Liver (tissue), 9 donors: ENCODE data around the gene CRABP2. TPM values are rescaled to one million over a fixed set of nuclear protein-coding genes. Genes with fewer than 3 reads are reported as not detected.

ENCODE experiments used
- DNase-seq: peaks from one replicate; pipeline ENCODE4 v3.0.0-alpha.2; 2017; ENCODE audit warnings: low spot score
- H3K27ac ChIP-seq, 2 donors: one replicate each; pipeline ENCODE4 v1.7.0; 2013; ENCODE audit warnings: inconsistent platforms in 2 of 2, low read length in 2 of 2, control low read depth in 1 of 2, low read depth in 1 of 2, mild to moderate bottlenecking in 1 of 2
- H3K27me3 ChIP-seq, 4 donors: one replicate each; pipeline versions ENCODE4 v1.6.1 to v1.7.0; 2013; ENCODE audit warnings: low read length in 3 of 4, inconsistent platforms in 1 of 4, mild to moderate bottlenecking in 1 of 4, moderate library complexity in 1 of 4; ENCODE audit not compliant: control insufficient read depth in 4 of 4, insufficient read depth in 4 of 4
- H3K36me3 ChIP-seq, 4 donors: one replicate each; pipeline versions ENCODE4 v1.6.1 to v1.7.0; 2013; ENCODE audit warnings: low read length in 3 of 4, mild to moderate bottlenecking in 3 of 4, low read depth in 1 of 4, moderate library complexity in 1 of 4; ENCODE audit not compliant: control insufficient read depth in 4 of 4, insufficient read depth in 3 of 4
- H3K4me1 ChIP-seq, 4 donors: one replicate each; pipeline versions ENCODE4 v1.6.1 to v1.7.0; 2013; ENCODE audit warnings: low read length in 3 of 4, mild to moderate bottlenecking in 3 of 4, moderate library complexity in 1 of 4; ENCODE audit not compliant: control insufficient read depth in 4 of 4, insufficient read depth in 4 of 4
- H3K4me3 ChIP-seq, 3 donors: one replicate each; pipeline versions ENCODE4 v1.6.1 to v1.7.0; 2013; ENCODE audit warnings: low read length in 3 of 3, control low read depth in 1 of 3, low read depth in 1 of 3, mild to moderate bottlenecking in 1 of 3
- H3K9ac ChIP-seq, 2 donors: one replicate each; pipeline ENCODE4 v1.7.0; 2013; ENCODE audit warnings: low read length in 2 of 2, mild to moderate bottlenecking in 2 of 2, moderate library complexity in 2 of 2, control low read depth in 1 of 2, low read depth in 1 of 2
- H3K9me3 ChIP-seq, 4 donors: one replicate each; pipeline versions ENCODE4 v1.6.1 to v1.7.0; 2013; ENCODE audit warnings: low read length in 3 of 4; ENCODE audit not compliant: control insufficient read depth in 4 of 4
- ATF3 ChIP-seq: IDR thresholded peaks from 2 replicates; pipeline ENCODE4 v1.6.1; 2016; ENCODE audit warnings: antibody characterized with exemption
- CTCF ChIP-seq: fragments of 150-350 bp; IDR thresholded peaks from 2 replicates; pipeline ENCODE4 v1.5.1; 2017; ENCODE audit warnings: improper control_type of control experiment, low read depth, low read length; ENCODE audit not compliant: missing input control
- EGR1 ChIP-seq, 2 donors: IDR thresholded peaks; 2 replicates each; pipeline ENCODE4 v1.6.1; 2016 to 2018; ENCODE audit warnings: antibody characterized with exemption in 2 of 2, low read depth in 2 of 2
- FOXA1 ChIP-seq: IDR thresholded peaks from 2 replicates; pipeline ENCODE4 v1.6.1; 2016; ENCODE audit warnings: antibody characterized with exemption
- FOXA2 ChIP-seq: IDR thresholded peaks from 2 replicates; pipeline ENCODE4 v1.6.1; 2016; ENCODE audit warnings: antibody characterized with exemption
- GABPA ChIP-seq, 2 donors: IDR thresholded peaks in 1 of 2; conservative IDR thresholded peaks in 1 of 2; 2 replicates each; pipeline ENCODE4 v1.6.1; 2016; ENCODE audit warnings: antibody characterized with exemption in 2 of 2, mild to moderate bottlenecking in 1 of 2, moderate library complexity in 1 of 2
- HNF4A ChIP-seq, 2 donors: conservative IDR thresholded peaks; 2 replicates each; pipeline ENCODE4 v1.6.1; 2016; ENCODE audit warnings: antibody characterized with exemption in 2 of 2, mild to moderate bottlenecking in 2 of 2
- HNF4G ChIP-seq: IDR thresholded peaks from 2 replicates; pipeline ENCODE4 v1.6.1; 2016; ENCODE audit warnings: antibody characterized with exemption
- MAX ChIP-seq: IDR thresholded peaks from 2 replicates; pipeline ENCODE4 v1.6.1; 2016; ENCODE audit warnings: antibody characterized with exemption
- NR2F2 ChIP-seq: IDR thresholded peaks from 2 replicates; pipeline ENCODE4 v1.6.1; 2016; ENCODE audit warnings: antibody characterized with exemption
- REST ChIP-seq: IDR thresholded peaks from 2 replicates; pipeline ENCODE4 v1.6.1; 2016; ENCODE audit warnings: antibody characterized with exemption, mild to moderate bottlenecking
- RXRA ChIP-seq, 2 donors: IDR thresholded peaks; 2 replicates each; pipeline ENCODE4 v1.6.1; 2017 to 2018; ENCODE audit warnings: antibody characterized with exemption in 2 of 2, mild to moderate bottlenecking in 1 of 2
- TAF1 ChIP-seq: conservative IDR thresholded peaks from 2 replicates; pipeline ENCODE4 v1.6.1; 2016; ENCODE audit warnings: antibody characterized with exemption, mild to moderate bottlenecking
- YY1 ChIP-seq: IDR thresholded peaks from 2 replicates; pipeline ENCODE4 v1.6.1; 2016; ENCODE audit warnings: antibody characterized with exemption, mild to moderate bottlenecking
- ZBTB33 ChIP-seq: IDR thresholded peaks from 2 replicates; pipeline ENCODE4 v1.6.1; 2016; ENCODE audit warnings: antibody characterized with exemption
- WGBS: extraction: QIAGEN DNeasy Blood & Tissue Kit; methylation state at CpG from one replicate; pipeline ENCODE4 v1.1.7; 2013; 5-methylcytosine and 5-hydroxymethylcytosine counted together
- polyA plus RNA-seq, 2 donors: library from polyadenylated mRNA; stranded (reverse) in 1 of 2; unstranded in 1 of 2; fragments of 200-250 nt in 1 of 2; fragments of >200 nt in 1 of 2; fragmentation: Nextera tagmentation in 1 of 2; extraction: Ambion mirVana in 1 of 2; gene quantifications; one replicate each; pipeline versions ENCODE4 v1.2.1 to v1.2.3, GENCODE V29; 2013 to 2015
- total RNA-seq, 2 donors: library from RNA; depleted of rRNA; stranded (reverse); fragments of >200 nt; gene quantifications; one replicate each; pipeline ENCODE4 v1.2.3, GENCODE V29; 2014
- donor health status: healthy.
- donor health status: healthy.
- donor health status: healthy.
- donor health status: healthy.
- donor health status: healthy.

CRABP2 gene
- total and polyA plus RNA-seq, 4 donors, result 0.14 to 0.22 TPM; not detected in 2

GRCh38 chr1:156666862-156667609, 38.3 kb downstream of the CRABP2 start:
- H3K9me3 ChIP-seq, result no peaks in the 10 kb centered on the region
- no peak for TF ChIP-seq ZBTB33
- TF ChIP-seq ATF3, result no peak
- TF ChIP-seq CTCF, result no peak
- no peak for TF ChIP-seq HNF4A (conservative IDR thresholded peaks at IDR 0.05)
- TF ChIP-seq GABPA (IDR thresholded peaks at IDR 0.05 in 1 of 2, conservative IDR thresholded peaks at IDR 0.05 in 1 of 2), result no peak
- no peak for TF ChIP-seq NR2F2
- no peaks in the 10 kb centered on the region for H3K36me3 ChIP-seq
- peaks cover 0 to 16% (median 7%) of the 10 kb centered on the region in 4 donors for H3K4me1 ChIP-seq
- no peak for DNase-seq
- H3K27ac ChIP-seq, result peak overlapping the region; percentile 37 to 56
- no peak overlapping the region for H3K4me3 ChIP-seq
- H3K9ac ChIP-seq, result no peak overlapping the region
- H3K27me3 ChIP-seq, result peaks cover 0 to 2% (median 0%) of the 10 kb centered on the region in 4 donors
- 90% methylated on average over 9 of the region's 9 CpGs for WGBS

GRCh38 chr1:156665539-156665938, 39.8 kb downstream of the CRABP2 start:
- TF ChIP-seq GABPA (IDR thresholded peaks at IDR 0.05 in 1 of 2, conservative IDR thresholded peaks at IDR 0.05 in 1 of 2), result no peak
- no peak for TF ChIP-seq RXRA (IDR thresholded peaks at IDR 0.05)
- no peak for TF ChIP-seq YY1
- TF ChIP-seq EGR1 (IDR thresholded peaks at IDR 0.05; ENCODE audit: low read depth in 2 of 2), result no peak
- TF ChIP-seq FOXA1, result no peak
- no peak for TF ChIP-seq HNF4A (conservative IDR thresholded peaks at IDR 0.05)
- TF ChIP-seq MAX, result no peak
- TF ChIP-seq TAF1, result no peak
- no peak for TF ChIP-seq HNF4G
- no peak for TF ChIP-seq FOXA2
- no peak for TF ChIP-seq REST
- no peak for TF ChIP-seq ZBTB33
- TF ChIP-seq CTCF, result no peak
- no peak for TF ChIP-seq ATF3
- H3K9me3 ChIP-seq, result no peaks in the 10 kb centered on the region
- H3K4me1 ChIP-seq, result peaks cover 0 to 25% (median 9%) of the 10 kb centered on the region in 4 donors
- WGBS, result 48% methylated on average over 3 of the region's 3 CpGs
- no peak overlapping the region for H3K9ac ChIP-seq
- H3K27me3 ChIP-seq, result peaks cover 0 to 2% (median 0%) of the 10 kb centered on the region in 4 donors
- DNase-seq, result no peak
- H3K27ac ChIP-seq, result no peak overlapping the region
- H3K4me3 ChIP-seq, result no peak overlapping the region
- H3K36me3 ChIP-seq, result no peaks in the 10 kb centered on the region
